ENCODE data around the gene MAN2B2.

Gene MAN2B2

DNA sequence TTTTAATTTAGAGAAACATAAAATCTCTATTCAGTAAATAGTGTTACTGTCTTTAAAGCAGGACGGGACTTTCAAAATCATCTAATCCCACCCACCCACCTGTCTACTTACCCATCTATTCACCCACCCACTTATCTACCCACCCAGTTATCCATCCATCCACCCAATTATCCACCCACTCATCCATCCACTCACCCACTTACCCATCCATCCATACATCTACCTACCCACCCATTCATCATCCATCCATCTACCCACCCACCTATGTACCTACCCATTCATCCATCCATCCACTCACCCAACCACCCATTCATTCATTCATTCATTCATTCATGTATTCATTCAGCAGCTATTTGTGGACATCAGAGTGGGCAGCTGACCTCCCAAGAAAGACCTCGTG lies 30.6 kb downstream of the MAN2B2 start:
- H3K27ac ChIP-seq = no peak overlapping the region
- no peaks in the 10 kb centered on the region for H3K27me3 ChIP-seq (ENCODE audit: insufficient read depth, low read depth, severe bottlenecking)
- TF ChIP-seq, protein P1, sequence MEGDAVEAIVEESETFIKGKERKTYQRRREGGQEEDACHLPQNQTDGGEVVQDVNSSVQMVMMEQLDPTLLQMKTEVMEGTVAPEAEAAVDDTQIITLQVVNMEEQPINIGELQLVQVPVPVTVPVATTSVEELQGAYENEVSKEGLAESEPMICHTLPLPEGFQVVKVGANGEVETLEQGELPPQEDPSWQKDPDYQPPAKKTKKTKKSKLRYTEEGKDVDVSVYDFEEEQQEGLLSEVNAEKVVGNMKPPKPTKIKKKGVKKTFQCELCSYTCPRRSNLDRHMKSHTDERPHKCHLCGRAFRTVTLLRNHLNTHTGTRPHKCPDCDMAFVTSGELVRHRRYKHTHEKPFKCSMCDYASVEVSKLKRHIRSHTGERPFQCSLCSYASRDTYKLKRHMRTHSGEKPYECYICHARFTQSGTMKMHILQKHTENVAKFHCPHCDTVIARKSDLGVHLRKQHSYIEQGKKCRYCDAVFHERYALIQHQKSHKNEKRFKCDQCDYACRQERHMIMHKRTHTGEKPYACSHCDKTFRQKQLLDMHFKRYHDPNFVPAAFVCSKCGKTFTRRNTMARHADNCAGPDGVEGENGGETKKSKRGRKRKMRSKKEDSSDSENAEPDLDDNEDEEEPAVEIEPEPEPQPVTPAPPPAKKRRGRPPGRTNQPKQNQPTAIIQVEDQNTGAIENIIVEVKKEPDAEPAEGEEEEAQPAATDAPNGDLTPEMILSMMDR (IDR thresholded peaks at IDR 0.05; ENCODE audit: low read depth, low read length) = no peak
- peaks cover 11% of the 10 kb centered on the region for H3K9me3 ChIP-seq (ENCODE audit: severe bottlenecking)
- DNase-seq = no peak
- peaks cover 10% of the 10 kb centered on the region for H3K36me3 ChIP-seq
- no peak overlapping the region for H3K4me3 ChIP-seq (ENCODE audit: low read depth, low read length)

DNA sequence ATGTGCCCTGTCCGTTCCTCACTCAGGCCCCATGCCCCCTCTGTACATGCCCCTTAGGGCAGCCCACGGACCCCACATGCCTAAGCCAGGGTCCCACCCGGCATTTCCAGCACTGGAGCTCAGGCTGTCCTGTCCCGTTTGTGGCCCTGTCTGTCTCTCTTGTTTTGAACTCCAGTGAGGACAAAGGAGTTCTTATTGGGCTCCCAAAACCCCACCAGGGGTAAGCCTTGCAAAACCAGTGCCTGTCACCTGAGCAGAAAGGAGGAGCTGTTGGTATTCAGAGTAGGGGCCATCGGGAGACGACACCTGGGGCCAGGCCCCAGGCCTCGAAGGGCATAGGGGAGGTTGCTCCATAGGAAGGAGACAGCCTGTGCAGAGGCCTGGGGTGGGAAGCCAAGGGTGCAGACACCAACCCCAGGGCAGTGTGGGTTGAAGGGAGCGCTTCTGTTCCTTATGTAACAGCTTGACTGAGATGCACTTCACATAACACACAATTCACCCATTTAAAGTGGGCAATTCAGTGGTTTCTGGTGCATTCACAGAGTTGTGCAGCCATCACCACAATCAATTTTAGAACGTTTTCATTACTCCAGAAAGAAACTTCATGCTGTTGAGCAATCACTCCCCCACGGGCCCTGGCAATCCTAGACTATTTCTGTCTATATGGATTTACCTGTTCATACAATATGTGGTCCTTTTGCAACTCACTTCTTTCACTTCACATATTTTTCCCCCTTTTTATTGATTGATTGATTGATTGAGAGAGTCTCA lies 31.7 kb downstream of the MAN2B2 start:
- Histone ChIP-seq H3K27me3 (ENCODE audit: insufficient read depth, low read depth, severe bottlenecking) (no peaks in the 10 kb centered on the region), H3K36me3 (peaks cover 10% of the 10 kb centered on the region), H3K27ac (no peak overlapping the region), H3K4me3 (ENCODE audit: low read depth, low read length) (no peak overlapping the region), H3K9me3 (ENCODE audit: severe bottlenecking) (peaks cover 11% of the 10 kb centered on the region)
- TF ChIP-seq, protein P1 (IDR thresholded peaks at IDR 0.05; ENCODE audit: low read depth, low read length) = no peak
- no peak for DNase-seq

DNA sequence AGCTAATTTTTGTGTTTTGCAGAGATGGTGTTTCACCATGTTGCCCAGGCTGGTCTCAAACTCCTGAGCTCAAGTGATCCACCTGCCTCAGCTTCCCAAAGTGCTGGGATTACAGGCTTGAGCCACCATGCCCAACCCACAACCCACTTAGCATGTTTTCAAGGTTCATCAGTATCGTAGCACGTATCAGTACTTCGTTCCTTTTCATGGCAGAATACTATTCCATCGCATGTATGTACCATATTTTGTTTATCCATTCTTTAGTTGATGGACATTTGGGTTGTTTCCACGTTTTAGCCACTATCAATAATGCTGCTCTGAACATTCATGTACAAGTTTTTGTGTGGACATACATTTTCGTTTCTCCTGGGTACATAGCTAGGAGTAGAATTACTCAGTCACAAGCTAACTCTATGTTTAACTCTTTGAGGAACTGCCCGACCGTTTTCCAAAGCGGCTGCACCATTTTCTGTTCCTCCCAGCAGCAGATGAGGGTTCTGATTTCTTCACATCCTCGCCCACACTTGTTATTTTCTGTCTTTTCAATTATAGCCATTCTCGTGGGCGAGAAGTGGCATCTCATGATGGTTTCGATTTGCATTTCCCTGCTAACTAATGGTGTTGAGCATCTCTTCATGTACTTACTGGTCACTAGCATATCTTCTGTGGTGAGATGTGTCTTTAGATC lies 32.5 kb downstream of the MAN2B2 start:
- no peak overlapping the region for H3K4me3 ChIP-seq (ENCODE audit: low read depth, low read length)
- no peaks in the 10 kb centered on the region for H3K27me3 ChIP-seq (ENCODE audit: insufficient read depth, low read depth, severe bottlenecking)
- TF ChIP-seq, protein P1 (IDR thresholded peaks at IDR 0.05; ENCODE audit: low read depth, low read length) = no peak
- no peak for DNase-seq
- H3K27ac ChIP-seq = no peak overlapping the region
- peaks cover 11% of the 10 kb centered on the region for H3K9me3 ChIP-seq (ENCODE audit: severe bottlenecking)
- H3K36me3 ChIP-seq = peaks cover 10% of the 10 kb centered on the region

DNA sequence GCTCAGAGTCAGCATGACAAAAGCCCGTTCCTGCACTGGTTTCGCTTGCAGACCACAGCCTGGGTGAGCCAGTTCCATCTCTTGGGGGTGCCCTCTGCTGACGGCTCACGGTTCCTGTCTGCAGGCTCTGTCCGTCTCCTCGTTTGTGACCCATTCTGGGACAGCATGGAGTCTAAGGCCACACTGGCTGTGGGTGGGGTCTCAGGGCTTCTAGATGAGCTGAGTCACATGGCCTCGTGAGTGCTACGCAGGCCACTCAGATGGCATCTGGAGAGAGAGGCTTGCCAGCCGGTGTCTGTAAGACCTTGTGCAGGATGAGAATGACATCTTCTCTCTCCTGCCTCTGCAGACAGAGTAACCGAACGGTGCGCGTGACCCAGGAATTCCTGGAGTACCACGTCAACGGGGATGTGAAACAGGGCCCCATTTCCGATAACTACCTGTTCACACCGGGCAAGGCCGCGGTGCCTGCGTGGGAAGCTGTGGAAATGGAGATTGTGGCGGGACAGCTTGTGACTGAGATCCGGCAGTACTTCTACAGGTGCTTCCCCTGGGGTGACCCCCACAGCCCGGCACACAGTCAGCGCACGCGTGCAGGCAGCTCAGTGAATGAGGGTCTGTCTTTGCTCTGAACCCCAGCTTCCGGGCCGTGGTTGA lies 33.9 kb downstream of the MAN2B2 start:
- Histone ChIP-seq H3K4me3 (ENCODE audit: low read depth, low read length) (no peak overlapping the region), H3K27ac (no peak overlapping the region), H3K9me3 (ENCODE audit: severe bottlenecking) (peaks cover 11% of the 10 kb centered on the region), H3K27me3 (ENCODE audit: insufficient read depth, low read depth, severe bottlenecking) (no peaks in the 10 kb centered on the region), H3K36me3 (peaks cover 10% of the 10 kb centered on the region)
- TF ChIP-seq, protein P1 (IDR thresholded peaks at IDR 0.05; ENCODE audit: low read depth, low read length) = peak; percentile 77
- peak; percentile 81 for DNase-seq

DNA sequence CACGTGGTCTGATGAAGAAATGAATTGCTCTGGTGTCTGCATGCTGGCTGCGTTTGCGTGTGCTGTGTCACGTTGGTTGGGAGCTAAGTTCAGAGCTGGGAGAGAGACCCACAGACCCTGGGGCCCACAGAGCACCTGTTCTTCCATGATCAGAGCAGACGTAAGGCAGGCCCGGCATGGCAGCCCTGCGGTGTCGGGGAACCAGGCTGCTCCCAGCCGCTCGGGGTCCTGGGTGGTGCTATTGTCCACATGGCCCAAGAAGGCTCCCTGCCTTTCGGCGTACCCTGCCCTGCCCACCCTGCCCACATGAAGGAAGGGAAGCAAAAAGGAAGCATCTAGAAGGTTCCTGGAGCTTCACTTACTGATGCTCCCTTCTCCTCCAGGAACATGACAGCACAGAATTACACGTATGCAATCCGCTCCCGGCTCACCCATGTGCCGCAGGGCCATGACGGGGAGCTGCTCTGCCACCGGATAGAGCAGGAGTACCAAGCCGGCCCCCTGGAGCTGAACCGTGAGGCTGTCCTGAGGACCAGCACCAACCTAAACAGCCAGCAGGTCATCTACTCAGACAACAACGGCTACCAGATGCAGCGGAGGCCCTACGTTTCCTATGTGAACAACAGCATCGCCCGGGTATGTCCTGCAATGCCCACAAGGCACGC lies 34.6 kb downstream of the MAN2B2 start:
- no peak overlapping the region for H3K27ac ChIP-seq
- H3K9me3 ChIP-seq (ENCODE audit: severe bottlenecking) = peaks cover 11% of the 10 kb centered on the region
- H3K27me3 ChIP-seq (ENCODE audit: insufficient read depth, low read depth, severe bottlenecking) = no peaks in the 10 kb centered on the region
- TF ChIP-seq, protein P1 (IDR thresholded peaks at IDR 0.05; ENCODE audit: low read depth, low read length) = no peak
- DNase-seq = no peak
- no peak overlapping the region for H3K4me3 ChIP-seq (ENCODE audit: low read depth, low read length)
- H3K36me3 ChIP-seq = peaks cover 10% of the 10 kb centered on the region

Data from WERI-Rb-1 (cell line).